Panc1 (cell line): ENCODE measurements around the gene CER1.

Experiments used
- POLR2AphosphoS5 ChIP-seq: IDR thresholded peaks from 2 replicates; pipeline ENCODE4 v1.6.1; 2012; ENCODE audit warnings: mild to moderate bottlenecking, low read depth, low read length, moderate library complexity
- REST ChIP-seq, 2 experiments: IDR thresholded peaks; 2 replicates each; pipeline ENCODE4 v1.6.1; 2011 to 2012; ENCODE audit warnings: low read depth in 2 of 2, control low read depth in 1 of 2, low read length in 1 of 2, mild to moderate bottlenecking in 1 of 2, moderate library complexity in 1 of 2; ENCODE audit not compliant: insufficient read depth in 1 of 2
- SIN3A ChIP-seq: IDR thresholded peaks from 2 replicates; pipeline ENCODE4 v1.6.1; 2012; ENCODE audit warnings: low read depth, mild to moderate bottlenecking, low read length, moderate library complexity, borderline replicate concordance; ENCODE audit not compliant: insufficient read depth
- TCF7L2 ChIP-seq: IDR thresholded peaks from 2 replicates; pipeline ENCODE4 v1.6.1; 2011; ENCODE audit warnings: mild to moderate bottlenecking, low read depth, low read length, inconsistent platforms
- TF ChIP-seq, protein P1 (sequence below): fragments of 450-650 bp; IDR thresholded peaks from 2 replicates; pipeline ENCODE4 v1.5.1; 2017; ENCODE audit warnings: mild to moderate bottlenecking

DNA sequence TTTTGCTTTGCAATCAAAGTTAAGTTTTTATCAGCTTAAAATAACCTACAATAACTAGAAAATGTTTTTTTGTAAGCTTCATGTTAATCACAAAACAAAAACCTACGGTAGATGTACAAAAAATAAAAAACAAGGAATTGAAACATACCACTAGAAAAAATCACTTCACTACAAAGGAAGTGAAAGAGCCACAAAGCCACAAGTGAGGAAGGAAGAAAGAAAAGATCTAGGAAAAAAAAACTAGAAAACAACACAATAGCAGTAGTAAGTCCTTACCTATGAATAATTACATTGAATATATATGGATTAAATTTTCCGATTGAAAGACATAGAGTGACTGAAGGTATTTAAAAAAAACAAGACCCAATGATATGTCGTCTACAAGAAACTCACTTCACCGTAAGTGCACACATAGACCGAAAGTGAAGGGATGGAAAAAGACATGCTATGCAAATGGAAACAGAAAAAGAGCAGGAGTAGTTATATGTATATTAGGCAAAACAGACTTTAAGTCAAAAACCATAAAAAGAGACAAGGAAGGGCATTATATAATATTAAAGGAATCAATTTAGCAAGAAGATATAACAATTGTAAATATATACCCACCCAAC is 15.9 kb downstream of the CER1 start:
- TF ChIP-seq, protein P1, sequence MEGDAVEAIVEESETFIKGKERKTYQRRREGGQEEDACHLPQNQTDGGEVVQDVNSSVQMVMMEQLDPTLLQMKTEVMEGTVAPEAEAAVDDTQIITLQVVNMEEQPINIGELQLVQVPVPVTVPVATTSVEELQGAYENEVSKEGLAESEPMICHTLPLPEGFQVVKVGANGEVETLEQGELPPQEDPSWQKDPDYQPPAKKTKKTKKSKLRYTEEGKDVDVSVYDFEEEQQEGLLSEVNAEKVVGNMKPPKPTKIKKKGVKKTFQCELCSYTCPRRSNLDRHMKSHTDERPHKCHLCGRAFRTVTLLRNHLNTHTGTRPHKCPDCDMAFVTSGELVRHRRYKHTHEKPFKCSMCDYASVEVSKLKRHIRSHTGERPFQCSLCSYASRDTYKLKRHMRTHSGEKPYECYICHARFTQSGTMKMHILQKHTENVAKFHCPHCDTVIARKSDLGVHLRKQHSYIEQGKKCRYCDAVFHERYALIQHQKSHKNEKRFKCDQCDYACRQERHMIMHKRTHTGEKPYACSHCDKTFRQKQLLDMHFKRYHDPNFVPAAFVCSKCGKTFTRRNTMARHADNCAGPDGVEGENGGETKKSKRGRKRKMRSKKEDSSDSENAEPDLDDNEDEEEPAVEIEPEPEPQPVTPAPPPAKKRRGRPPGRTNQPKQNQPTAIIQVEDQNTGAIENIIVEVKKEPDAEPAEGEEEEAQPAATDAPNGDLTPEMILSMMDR: no peak
- TF ChIP-seq POLR2AphosphoS5 (no peak), REST (IDR thresholded peaks at IDR 0.05; ENCODE audit: insufficient read depth in 1 of 2, low read depth in 2 of 2, low read length in 1 of 2) (no peak), SIN3A (no peak), TCF7L2 (no peak)
